Suprapubic skin (tissue), 3 donors: ENCODE data around the gene ADAR.

Source experiments
- CTCF ChIP-seq, 2 donors: fragments of 200-600 bp in 1 of 2; fragments of 450-650 bp in 1 of 2; sonication (generic) in 1 of 2; IDR thresholded peaks; one replicate each; pipeline ENCODE4 v1.5.1; 2016 to 2019; ENCODE audit warnings: antibody characterized with exemption in 2 of 2, mild to moderate bottlenecking in 1 of 2, moderate library complexity in 1 of 2
- POLR2A ChIP-seq, 2 donors: fragments of 450-650 bp; IDR thresholded peaks; one replicate each; pipeline ENCODE4 v1.6.1; 2017; ENCODE audit warnings: antibody characterized with exemption in 2 of 2, mild to moderate bottlenecking in 2 of 2, moderate library complexity in 2 of 2

DNA sequence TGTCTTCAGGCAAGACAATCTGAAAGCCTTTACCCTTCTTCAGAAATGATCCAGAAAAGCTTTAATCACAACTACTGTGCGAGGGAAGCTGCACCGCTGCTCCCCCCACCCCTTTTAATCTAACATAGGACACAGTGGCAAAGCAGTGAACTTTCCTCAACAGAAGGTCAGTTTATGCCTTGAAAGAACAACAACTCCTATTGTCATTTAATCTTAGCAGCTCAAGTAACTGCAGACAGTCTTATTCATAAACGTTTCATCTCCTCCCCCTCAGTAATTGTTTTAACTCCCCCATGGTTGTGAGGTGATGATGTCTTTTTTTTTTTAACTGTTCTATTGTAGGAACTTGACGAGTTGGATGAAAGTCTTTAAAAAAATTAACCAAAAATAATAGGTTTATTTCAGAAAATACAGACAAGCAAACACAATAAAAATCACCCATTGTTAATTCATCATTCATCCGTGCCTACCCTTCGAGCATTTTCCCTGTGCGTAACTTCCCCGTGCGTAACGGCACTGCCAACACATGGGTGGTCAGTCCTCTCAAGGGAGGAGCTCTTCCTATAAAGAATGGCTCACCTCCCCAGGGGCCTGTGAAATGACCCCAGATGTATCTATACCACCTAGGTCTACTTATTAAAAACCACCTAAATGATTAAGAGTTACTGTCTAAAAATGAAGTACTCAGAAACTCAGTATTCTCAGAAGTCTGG lies 3.3 kb upstream of the ADAR start:
- TF ChIP-seq CTCF (IDR thresholded peaks at IDR 0.05) (no peak), POLR2A (IDR thresholded peaks at IDR 0.05) (no peak)
